ENCODE measurements around the gene ARFGAP3. TPM values are rescaled to one million over a fixed set of nuclear protein-coding genes. Genes with fewer than 3 reads are reported as not detected.

Gene ARFGAP3
- total and polyA plus RNA-seq, 3 experiments from 2014 or later: 32.2 to 50.0 (median 33.0) TPM

DNA sequence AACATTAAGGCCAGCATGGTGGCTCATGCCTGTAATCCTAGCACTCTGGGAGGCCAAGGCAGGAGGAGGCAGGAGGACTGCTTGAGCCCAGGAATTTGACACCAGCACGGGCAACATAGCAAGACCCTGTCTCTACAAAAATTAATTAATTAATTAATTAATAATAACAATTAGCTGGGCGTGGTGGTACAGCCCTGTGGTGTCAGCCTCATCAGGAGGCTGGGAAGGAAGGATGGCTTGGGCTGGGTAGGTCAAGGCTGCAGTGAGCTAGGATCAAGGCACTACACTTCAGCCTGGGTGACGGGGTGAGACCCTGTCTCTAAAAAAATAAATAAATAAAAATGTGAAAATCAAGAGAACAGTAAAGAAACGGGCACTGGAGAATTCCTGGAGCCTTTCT lies 1.4 kb downstream of the ARFGAP3 start:
- Mint-ChIP-seq H3K9me3 (no peaks in the 10 kb centered on the region), H3K27me3 (no peaks in the 10 kb centered on the region), H3K27ac (peak overlapping the region; percentile 64 to 99 (median 93)), H3K36me3 (peaks cover 0 to 3% (median 0%) of the 10 kb centered on the region in 3 donors), H3K4me3 (peak overlapping the region; percentile 82 to 97 (median 90)), H3K4me1 (peaks cover 20 to 39% (median 22%) of the 10 kb centered on the region in 3 donors)
- Histone ChIP-seq H3K4me1 (ENCODE audit: insufficient read depth, low read length) (peaks cover 8% of the 10 kb centered on the region), H3K36me3 (ENCODE audit: insufficient read depth, low read length) (no peaks in the 10 kb centered on the region), H3K27ac (ENCODE audit: low read depth, low read length) (peak overlapping the region; percentile 88), H3K4me3 (ENCODE audit: low read length) (no peak overlapping the region), H3K27me3 (ENCODE audit: insufficient read depth, low read length, poor library complexity, severe bottlenecking) (no peaks in the 10 kb centered on the region), H3K9me3 (ENCODE audit: low read length) (no peaks in the 10 kb centered on the region)
- POLR2A ChIA-PET: interaction anchor here (0.6 to 1.1 kb wide), 2 partner anchors 332 to 671 kb away, joined by 3 read pairs; no protein-coding TSS in a partner anchor
- DNase-seq: no peak
- CTCF ChIA-PET: no interaction called here

DNA sequence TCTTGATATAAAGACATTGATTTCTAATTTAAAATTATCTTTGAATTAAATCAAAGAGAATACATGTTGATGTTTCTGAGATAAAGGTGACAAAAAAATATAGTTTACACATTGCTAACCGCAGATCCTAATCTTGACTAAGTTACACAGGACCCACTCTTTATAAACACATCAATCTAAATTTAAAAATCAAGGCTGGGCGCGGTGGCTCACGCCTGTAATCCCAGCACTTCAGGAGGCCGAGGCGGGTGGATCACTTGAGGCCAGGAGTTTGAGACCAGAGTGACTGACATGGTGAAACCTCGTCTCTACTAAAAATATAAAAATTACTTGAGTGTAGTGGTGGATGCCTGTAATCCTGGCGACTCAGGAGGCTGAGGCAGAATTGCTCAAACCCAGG lies 1.9 kb downstream of the ARFGAP3 start:
- H3K36me3 Mint-ChIP-seq: peaks cover 0 to 5% (median 2%) of the 10 kb centered on the region in 3 donors
- H3K27me3 Mint-ChIP-seq: no peaks in the 10 kb centered on the region
- CTCF ChIA-PET: no interaction called here
- peak overlapping the region in 7 of 8 donors; percentile 21 to 88 (median 76) for H3K27ac Mint-ChIP-seq
- peak overlapping the region; percentile 60 to 90 (median 75) for H3K4me3 Mint-ChIP-seq
- no peaks in the 10 kb centered on the region for H3K27me3 ChIP-seq (ENCODE audit: insufficient read depth, low read length, poor library complexity, severe bottlenecking)
- no peak overlapping the region for H3K4me3 ChIP-seq (ENCODE audit: low read length)
- POLR2A ChIA-PET: no interaction called here
- peaks cover 8% of the 10 kb centered on the region for H3K4me1 ChIP-seq (ENCODE audit: insufficient read depth, low read length)
- no peak overlapping the region for H3K27ac ChIP-seq (ENCODE audit: low read depth, low read length)
- DNase-seq: no peak
- H3K9me3 ChIP-seq (ENCODE audit: low read length): no peaks in the 10 kb centered on the region
- H3K9me3 Mint-ChIP-seq: no peaks in the 10 kb centered on the region
- no peaks in the 10 kb centered on the region for H3K36me3 ChIP-seq (ENCODE audit: insufficient read depth, low read length)
- peaks cover 23 to 42% (median 27%) of the 10 kb centered on the region in 3 donors for H3K4me1 Mint-ChIP-seq

DNA sequence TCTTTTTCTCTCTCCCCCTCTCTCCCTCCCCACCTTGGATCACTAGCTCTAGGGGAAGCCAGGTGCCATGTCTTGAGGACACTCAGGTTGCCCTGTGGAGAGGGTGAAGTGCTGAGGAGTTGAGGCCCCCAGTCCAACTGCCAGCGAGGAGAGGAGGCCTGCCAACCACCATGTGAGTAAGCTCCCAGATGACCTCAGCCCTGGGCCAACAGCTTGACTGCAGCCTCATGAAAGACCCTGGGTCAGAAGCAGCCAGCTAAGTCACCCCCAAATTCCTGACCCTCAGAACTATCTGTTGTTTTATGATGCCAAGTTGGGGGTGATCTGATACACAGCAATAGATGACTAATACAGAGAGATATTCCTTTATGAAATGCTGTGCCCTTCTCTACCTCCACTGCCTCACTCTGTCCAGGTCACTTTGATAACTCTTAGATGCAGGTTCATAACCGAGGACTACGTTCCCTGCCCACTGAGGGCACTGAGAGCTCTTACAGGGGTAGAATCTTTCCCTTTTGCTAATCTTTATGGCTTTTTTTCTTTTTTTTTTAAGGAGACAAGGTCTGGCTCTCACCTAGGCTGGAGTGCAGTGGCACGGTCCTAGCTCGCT lies 8.0 kb downstream of the ARFGAP3 start:
- no peaks in the 10 kb centered on the region for H3K27me3 Mint-ChIP-seq
- Histone ChIP-seq H3K27ac (ENCODE audit: low read depth, low read length) (no peak overlapping the region), H3K9me3 (ENCODE audit: low read length) (no peaks in the 10 kb centered on the region), H3K27me3 (ENCODE audit: insufficient read depth, low read length, poor library complexity, severe bottlenecking) (no peaks in the 10 kb centered on the region), H3K4me3 (ENCODE audit: low read length) (no peak overlapping the region), H3K4me1 (ENCODE audit: insufficient read depth, low read length) (no peaks in the 10 kb centered on the region), H3K36me3 (ENCODE audit: insufficient read depth, low read length) (peaks cover 5% of the 10 kb centered on the region)
- H3K27ac Mint-ChIP-seq: no peak overlapping the region
- CTCF ChIA-PET: interaction anchor here (0.8 to 1.3 kb wide), 2 partner anchors 19 to 185 kb away, joined by 3 to 6 read pairs; no protein-coding TSS in a partner anchor
- H3K4me3 Mint-ChIP-seq: no peak overlapping the region
- peaks cover 5 to 32% (median 12%) of the 10 kb centered on the region in 3 donors for H3K36me3 Mint-ChIP-seq
- POLR2A ChIA-PET: interaction anchor here (0.6 kb wide), 1 partner anchor 352 kb away, joined by 3 read pairs; no protein-coding TSS in a partner anchor
- H3K9me3 Mint-ChIP-seq: no peaks in the 10 kb centered on the region
- no peak for DNase-seq
- peaks cover 17 to 38% (median 36%) of the 10 kb centered on the region in 3 donors for H3K4me1 Mint-ChIP-seq

DNA sequence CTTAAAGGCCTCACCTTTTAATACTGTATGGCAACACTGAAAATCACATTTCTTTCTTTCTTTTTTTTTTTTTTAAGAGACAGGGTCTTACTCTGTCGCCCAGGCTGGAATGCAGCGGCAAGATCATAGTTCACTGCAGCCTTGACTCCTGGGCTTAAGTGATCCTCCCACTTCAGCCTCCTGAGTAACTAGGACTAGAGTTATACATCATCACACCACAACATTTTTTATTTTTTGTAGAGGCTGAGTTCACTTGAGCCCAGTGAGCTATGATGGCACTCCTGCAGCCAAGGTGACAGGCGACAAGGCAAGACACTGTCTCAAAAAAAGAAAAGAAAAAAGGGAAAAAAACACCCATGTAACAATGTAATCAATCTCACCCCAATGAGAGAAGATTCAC lies 10.0 kb downstream of the ARFGAP3 start:
- peaks cover 5 to 48% (median 17%) of the 10 kb centered on the region in 3 donors for H3K36me3 Mint-ChIP-seq
- no peaks in the 10 kb centered on the region for H3K4me1 ChIP-seq (ENCODE audit: insufficient read depth, low read length)
- H3K4me1 Mint-ChIP-seq: peaks cover 27 to 51% (median 51%) of the 10 kb centered on the region in 3 donors
- POLR2A ChIA-PET: interaction anchor here (0.6 kb wide), 1 partner anchor 338 kb away, joined by 3 read pairs; no protein-coding TSS in a partner anchor
- H3K27me3 ChIP-seq (ENCODE audit: insufficient read depth, low read length, poor library complexity, severe bottlenecking): no peaks in the 10 kb centered on the region
- DNase-seq: no peak
- H3K9me3 Mint-ChIP-seq: no peaks in the 10 kb centered on the region
- H3K36me3 ChIP-seq (ENCODE audit: insufficient read depth, low read length): peaks cover 5% of the 10 kb centered on the region
- no peaks in the 10 kb centered on the region for H3K9me3 ChIP-seq (ENCODE audit: low read length)
- H3K27me3 Mint-ChIP-seq: no peaks in the 10 kb centered on the region
- H3K27ac Mint-ChIP-seq: no peak overlapping the region
- no peak overlapping the region for H3K27ac ChIP-seq (ENCODE audit: low read depth, low read length)
- H3K4me3 Mint-ChIP-seq: no peak overlapping the region
- CTCF ChIA-PET: no interaction called here
- no peak overlapping the region for H3K4me3 ChIP-seq (ENCODE audit: low read length)

DNA sequence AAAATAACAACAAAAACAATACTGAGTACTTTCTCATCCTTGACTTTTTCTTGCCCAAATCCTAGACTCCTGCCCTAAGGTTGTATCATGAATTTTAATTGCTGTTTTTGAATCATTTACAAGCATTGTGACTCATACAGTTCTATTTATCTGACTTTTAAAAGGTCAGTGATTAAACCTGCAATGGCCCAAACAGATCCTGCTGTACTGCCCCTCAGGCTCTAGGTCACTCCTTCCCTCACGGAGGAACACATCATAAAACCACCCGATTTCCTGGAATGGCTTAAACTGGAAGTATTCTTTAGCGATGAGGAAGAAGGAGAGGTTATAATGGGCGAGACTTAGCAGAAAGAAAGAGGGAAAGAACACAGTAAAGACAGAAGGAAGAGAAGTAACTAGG lies 12.3 kb downstream of the ARFGAP3 start:
- no peak for DNase-seq
- Histone ChIP-seq H3K27ac (ENCODE audit: low read depth, low read length) (no peak overlapping the region), H3K4me1 (ENCODE audit: insufficient read depth, low read length) (no peaks in the 10 kb centered on the region), H3K36me3 (ENCODE audit: insufficient read depth, low read length) (peaks cover 11% of the 10 kb centered on the region), H3K9me3 (ENCODE audit: low read length) (no peaks in the 10 kb centered on the region), H3K4me3 (ENCODE audit: low read length) (no peak overlapping the region), H3K27me3 (ENCODE audit: insufficient read depth, low read length, poor library complexity, severe bottlenecking) (no peaks in the 10 kb centered on the region)
- ChIA-PET POLR2A (no interaction called here), CTCF (no interaction called here)
- no peaks in the 10 kb centered on the region for H3K27me3 Mint-ChIP-seq
- no peaks in the 10 kb centered on the region for H3K9me3 Mint-ChIP-seq
- peak overlapping the region in 3 of 8 donors; percentile 18 to 68 (median 56) for H3K27ac Mint-ChIP-seq
- peaks cover 5 to 64% (median 17%) of the 10 kb centered on the region in 3 donors for H3K36me3 Mint-ChIP-seq
- H3K4me3 Mint-ChIP-seq: no peak overlapping the region
- peaks cover 30 to 49% (median 41%) of the 10 kb centered on the region in 3 donors for H3K4me1 Mint-ChIP-seq

DNA sequence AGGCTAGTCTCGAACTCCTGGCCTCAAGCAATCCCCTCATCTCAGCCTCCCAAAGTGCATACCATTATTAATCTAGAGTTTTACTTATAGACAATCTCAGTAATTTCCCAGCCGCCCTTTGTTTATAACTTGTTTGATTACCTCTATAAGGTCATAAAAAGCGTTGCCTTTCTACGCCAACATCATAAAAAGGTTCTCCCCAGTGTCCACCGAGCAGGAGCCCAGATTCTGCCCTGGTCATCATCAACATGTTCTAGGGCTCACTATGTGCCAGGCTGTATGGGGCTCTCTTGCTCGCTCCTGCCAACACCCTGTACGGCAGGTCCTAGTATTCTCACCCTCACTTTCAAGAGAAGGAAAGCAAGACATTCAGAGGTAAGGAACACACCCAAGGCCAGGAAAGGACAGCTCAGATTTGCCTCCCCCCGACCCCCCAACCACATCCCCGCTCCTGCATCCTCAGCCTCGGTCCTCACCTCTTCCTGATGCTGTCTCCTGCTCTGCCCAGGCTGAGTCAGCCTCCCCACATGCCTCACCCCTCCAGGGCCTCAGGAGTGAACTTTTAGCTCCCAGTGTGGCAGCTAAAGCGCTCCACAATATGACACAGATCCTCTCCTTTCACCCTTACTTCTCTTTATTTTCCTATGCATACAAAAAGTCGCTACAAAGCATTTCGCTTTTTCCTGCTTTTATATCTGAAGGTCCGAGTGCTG lies 14.3 kb downstream of the ARFGAP3 start:
- Histone ChIP-seq H3K4me3 (ENCODE audit: low read length) (no peak overlapping the region), H3K27me3 (ENCODE audit: insufficient read depth, low read length, poor library complexity, severe bottlenecking) (no peaks in the 10 kb centered on the region), H3K4me1 (ENCODE audit: insufficient read depth, low read length) (no peaks in the 10 kb centered on the region), H3K27ac (ENCODE audit: low read depth, low read length) (no peak overlapping the region), H3K36me3 (ENCODE audit: insufficient read depth, low read length) (peaks cover 11% of the 10 kb centered on the region), H3K9me3 (ENCODE audit: low read length) (no peaks in the 10 kb centered on the region)
- no peak overlapping the region for H3K4me3 Mint-ChIP-seq
- H3K36me3 Mint-ChIP-seq: peaks cover 5 to 66% (median 19%) of the 10 kb centered on the region in 3 donors
- H3K27ac Mint-ChIP-seq: peak overlapping the region in 2 of 8 donors; percentile 62 to 72
- peaks cover 26 to 41% (median 32%) of the 10 kb centered on the region in 3 donors for H3K4me1 Mint-ChIP-seq
- no peaks in the 10 kb centered on the region for H3K27me3 Mint-ChIP-seq
- no peaks in the 10 kb centered on the region for H3K9me3 Mint-ChIP-seq
- ChIA-PET CTCF (no interaction called here), POLR2A (no interaction called here)
- DNase-seq: no peak

DNA sequence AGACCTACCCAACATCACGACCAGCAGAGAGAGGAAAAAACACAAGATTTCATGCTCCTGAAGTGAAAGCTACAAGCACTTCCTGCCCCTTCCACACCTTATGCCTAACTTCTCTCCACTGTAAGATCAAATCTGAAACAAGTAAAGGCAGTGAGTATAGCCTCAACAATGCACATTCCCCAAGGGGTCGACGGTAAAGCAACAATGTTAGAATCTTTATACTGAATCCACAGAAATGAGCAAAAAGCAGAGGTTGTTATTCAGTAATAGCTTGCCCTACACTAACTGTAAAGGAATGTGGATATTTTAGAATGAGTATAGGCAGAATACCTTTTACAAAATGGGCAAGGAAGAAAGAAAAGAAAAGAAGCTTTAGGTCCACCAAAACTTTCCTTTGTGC lies 15.6 kb downstream of the ARFGAP3 start:
- H3K4me3 Mint-ChIP-seq: no peak overlapping the region

DNA sequence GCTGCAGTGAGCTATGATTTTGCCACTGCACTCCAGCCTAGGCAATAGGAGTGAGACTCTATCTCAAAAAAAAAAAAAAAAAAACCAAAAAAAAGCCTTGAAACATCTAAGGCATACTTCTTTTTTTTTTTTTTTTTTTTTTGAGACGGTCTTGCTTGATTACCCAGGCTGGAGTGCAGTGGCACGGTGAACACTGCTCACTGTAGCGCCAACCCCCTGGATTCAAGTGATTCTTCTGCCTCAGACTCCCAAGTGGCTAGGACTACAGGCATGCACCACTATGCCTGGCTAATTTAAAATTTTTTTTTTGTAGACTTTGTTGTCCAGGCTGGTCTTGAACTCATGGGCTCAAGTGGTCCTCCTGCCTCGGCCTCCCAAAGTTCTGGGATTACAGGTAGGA lies 19.5 kb downstream of the ARFGAP3 start:
- no peaks in the 10 kb centered on the region for H3K27me3 ChIP-seq (ENCODE audit: insufficient read depth, low read length, poor library complexity, severe bottlenecking)
- H3K27ac Mint-ChIP-seq: peak overlapping the region in 1 of 8 donors; percentile 55
- no peaks in the 10 kb centered on the region for H3K4me1 ChIP-seq (ENCODE audit: insufficient read depth, low read length)
- CTCF ChIA-PET: no interaction called here
- peaks cover 20% of the 10 kb centered on the region for H3K36me3 ChIP-seq (ENCODE audit: insufficient read depth, low read length)
- H3K27me3 Mint-ChIP-seq: no peaks in the 10 kb centered on the region
- DNase-seq: no peak
- no peak overlapping the region for H3K4me3 Mint-ChIP-seq
- H3K36me3 Mint-ChIP-seq: peaks cover 5 to 65% (median 13%) of the 10 kb centered on the region in 3 donors
- H3K4me3 ChIP-seq (ENCODE audit: low read length): no peak overlapping the region
- POLR2A ChIA-PET: no interaction called here
- H3K27ac ChIP-seq (ENCODE audit: low read depth, low read length): no peak overlapping the region
- no peaks in the 10 kb centered on the region for H3K9me3 ChIP-seq (ENCODE audit: low read length)
- peaks cover 11 to 17% (median 13%) of the 10 kb centered on the region in 3 donors for H3K4me1 Mint-ChIP-seq
- H3K9me3 Mint-ChIP-seq: no peaks in the 10 kb centered on the region

More for the DNA sequence above, 15.6 kb downstream of the ARFGAP3 start:
- Mint-ChIP-seq H3K27me3 (no peaks in the 10 kb centered on the region), H3K9me3 (no peaks in the 10 kb centered on the region), H3K27ac (peak overlapping the region in 2 of 8 donors; percentile 7 to 25), H3K4me1 (peaks cover 26 to 41% (median 32%) of the 10 kb centered on the region in 3 donors), H3K36me3 (peaks cover 5 to 63% (median 18%) of the 10 kb centered on the region in 3 donors)
- Histone ChIP-seq H3K27ac (ENCODE audit: low read depth, low read length) (no peak overlapping the region), H3K4me3 (ENCODE audit: low read length) (no peak overlapping the region), H3K27me3 (ENCODE audit: insufficient read depth, low read length, poor library complexity, severe bottlenecking) (no peaks in the 10 kb centered on the region), H3K36me3 (ENCODE audit: insufficient read depth, low read length) (peaks cover 11% of the 10 kb centered on the region), H3K4me1 (ENCODE audit: insufficient read depth, low read length) (no peaks in the 10 kb centered on the region), H3K9me3 (ENCODE audit: low read length) (no peaks in the 10 kb centered on the region)
- ChIA-PET POLR2A (interaction anchor here (0.6 kb wide), 1 partner anchor 1405 kb away, joined by 3 read pairs; no protein-coding TSS in a partner anchor), CTCF (interaction anchor here (0.7 kb wide), 1 partner anchor 213 kb away, joined by 3 read pairs; no protein-coding TSS in a partner anchor)
- DNase-seq: no peak
